ENCODE measurements around the gene MYT1.

GRCh38 chr20:64196309-64196708 lies 32.1 kb downstream of the MYT1 start:
- TF ChIP-seq CTCF (IDR thresholded peaks at IDR 0.05) (no peak), EP300 (IDR thresholded peaks at IDR 0.05) (no peak), POLR2A (IDR thresholded peaks at IDR 0.05) (no peak)

Measured in tibial nerve (tissue), 4 donors.